ENCODE measurements around the gene MUTYH.
"Not testable (repeated sequence)": the region's sequence is repeated elsewhere in the genome, so short reads cannot be mapped to it uniquely, and the experiment has no call there.

Gene MUTYH

DNA sequence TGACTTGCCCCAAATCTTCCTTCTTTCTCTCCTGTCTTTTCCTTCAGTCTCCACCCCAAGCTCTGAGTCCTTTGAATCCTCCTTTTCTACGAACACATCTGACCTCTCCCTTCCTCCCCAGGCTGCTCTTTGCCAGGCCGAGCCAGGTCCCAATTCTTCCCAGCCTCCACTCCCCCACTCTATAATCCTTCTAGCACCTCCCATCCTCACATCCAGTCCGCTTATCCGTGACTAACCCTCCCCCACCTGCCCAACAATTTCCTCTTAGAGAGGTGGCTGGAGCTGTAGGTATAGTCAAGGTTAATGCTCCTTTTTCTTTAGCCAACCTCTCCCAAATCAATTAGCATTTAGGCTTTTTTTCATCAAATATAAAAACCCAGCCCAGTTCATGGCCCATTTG lies 23.1 kb downstream of the MUTYH start:
- DNase-seq = no peak

DNA sequence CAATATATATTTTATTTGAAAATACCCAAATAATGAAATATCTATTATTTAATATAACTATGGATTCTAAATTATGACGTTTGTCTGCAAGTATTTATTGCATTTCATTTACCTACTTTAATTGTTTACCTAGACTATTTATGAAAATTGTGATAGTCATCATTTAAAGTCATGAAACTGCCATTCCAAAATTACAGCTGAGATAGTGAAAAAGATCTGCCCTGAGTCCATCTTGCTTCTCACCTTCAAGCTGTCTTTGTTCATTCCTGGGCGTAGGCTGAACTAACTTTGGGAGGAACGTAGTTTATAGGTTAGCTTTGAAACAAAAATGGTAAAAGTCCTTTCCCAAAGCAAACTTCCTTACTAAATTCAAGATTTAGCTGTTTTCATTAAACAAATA lies 26.0 kb downstream of the MUTYH start:
- DNase-seq = no peak

DNA sequence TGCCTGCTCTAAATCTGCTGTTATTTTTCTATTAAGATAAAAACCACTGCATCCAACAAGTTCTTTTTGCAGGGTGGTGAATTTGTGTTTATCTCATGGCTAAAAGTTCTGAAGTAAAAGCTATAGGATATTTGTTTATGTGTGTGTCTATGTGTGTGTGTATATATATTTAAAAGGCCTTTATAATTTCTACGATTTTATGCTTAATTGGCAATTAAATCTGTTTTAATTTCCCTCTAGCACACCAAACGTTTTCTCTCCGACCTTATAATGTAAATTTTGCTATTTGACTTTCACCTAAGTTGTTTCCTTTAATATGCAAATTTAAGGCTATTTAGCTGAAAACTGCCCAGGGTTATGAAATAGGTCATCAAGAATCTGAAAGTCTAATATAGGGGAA lies 33.3 kb downstream of the MUTYH start:
- no peak for DNase-seq

DNA sequence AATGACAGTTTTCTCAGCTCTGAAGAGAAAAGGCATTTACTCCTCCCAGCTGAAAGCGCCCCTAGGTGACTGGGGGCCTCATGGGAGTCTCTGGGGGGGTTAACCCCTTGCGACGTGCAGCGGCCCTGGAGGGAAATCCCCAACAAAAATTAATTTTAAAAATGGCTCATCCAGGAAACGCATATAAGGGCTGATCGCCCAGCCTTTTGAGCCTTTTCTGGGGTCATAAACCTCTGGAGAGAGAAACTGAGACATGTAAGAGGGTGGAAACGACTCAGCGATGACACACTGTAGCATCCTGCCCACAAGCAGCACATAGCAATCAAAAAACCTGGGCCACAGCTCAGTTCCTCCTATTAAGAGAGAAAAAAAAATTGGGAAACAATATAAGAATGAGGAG lies 33.9 kb downstream of the MUTYH start:
- no peak for DNase-seq

DNA sequence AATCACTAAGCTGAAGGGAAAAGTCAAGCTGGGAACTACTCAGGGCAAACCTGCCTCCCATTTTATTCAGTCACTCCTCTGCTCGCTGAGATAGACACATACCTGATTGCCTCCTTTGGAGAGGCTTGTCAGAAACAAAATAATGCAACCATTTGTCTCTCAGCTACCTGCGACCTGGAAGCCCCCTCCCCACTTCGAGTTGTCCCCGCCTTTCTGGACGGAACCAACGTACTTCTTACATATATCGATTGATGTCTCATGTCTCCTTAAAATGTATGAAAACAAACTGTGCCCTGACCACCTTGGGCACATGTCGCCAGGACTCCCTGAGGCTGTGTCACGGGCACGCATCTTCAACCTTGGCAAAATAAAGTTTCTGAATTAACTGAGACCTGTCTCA lies 35.0 kb downstream of the MUTYH start:
- DNase-seq = no peak

DNA sequence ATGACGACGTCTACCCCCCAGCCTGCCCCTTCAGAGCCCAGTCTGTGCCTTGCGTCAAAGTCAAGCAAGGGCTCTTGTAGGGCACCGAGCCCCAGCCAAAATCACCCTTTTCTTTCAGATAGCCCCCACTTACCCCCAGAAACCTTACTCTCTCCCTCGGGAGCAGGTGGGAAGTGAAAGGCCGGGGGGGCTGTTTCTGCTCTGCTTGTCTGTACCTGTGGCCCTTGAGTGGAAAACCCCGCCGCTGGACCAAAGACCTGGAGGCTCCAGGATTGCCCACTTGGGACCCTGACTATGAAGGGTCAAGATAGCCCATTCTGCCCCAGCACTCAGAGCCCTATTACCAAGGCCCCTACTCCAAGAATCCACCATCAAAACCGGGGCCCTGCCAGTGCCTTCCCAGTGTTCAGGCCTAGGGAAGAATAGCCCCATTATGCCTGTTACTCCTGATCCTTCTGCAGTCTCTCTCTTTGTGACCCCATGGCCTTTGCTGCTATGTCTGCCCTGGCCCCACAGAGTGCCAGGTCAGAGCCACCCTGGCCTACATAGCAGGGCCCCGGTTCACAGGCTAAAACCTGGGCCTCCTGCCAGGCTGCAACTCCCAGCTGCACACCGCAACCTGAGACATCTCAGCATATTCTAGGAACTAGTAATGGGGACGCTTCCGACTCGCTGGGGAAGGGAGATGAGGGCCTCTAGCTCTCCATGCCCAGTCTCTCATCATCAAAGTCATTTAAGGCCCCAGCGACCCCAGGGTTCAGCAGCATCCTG lies 35.7 kb downstream of the MUTYH start:
- no peak for DNase-seq

DNA sequence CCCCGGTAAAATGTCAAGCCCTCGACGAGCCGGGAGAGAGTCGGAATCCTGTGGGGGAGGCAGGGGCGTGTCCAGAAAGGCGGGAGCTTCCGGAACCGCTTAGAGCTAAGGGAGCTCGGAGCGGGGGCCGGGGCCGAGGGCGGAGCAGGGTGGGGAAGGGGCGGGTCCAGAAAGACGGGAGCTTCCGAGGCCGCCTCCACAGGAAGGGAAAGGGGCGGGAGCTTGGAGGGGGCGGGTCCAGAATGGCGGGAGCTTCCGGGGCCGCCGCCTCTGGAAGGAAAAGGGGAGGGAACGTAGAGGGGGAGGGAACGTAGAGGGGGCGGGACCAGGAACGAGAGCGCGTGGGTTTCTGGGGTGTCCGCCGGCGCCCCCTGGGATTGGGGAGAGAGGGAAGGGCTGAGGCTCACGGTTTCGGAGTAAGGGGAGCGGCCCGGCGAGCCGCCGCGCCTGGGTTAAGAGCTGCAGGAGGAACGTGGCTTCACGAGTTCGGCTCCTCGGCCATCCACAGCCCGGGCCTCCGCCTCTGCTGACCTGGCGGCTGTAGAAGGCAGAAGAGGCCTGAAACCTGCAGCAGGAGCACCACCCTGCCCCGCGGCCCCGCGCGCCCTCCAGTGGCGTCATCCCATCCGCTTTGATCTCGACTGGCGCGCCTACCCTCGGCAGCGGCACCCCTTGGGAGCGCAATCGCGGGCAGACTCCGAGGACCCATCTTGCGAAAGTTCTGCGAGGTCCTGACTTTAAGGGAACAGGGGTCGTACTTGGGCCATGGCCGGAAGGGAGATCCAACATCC lies 36.5 kb downstream of the MUTYH start:
- peak; percentile 98 to 99 for DNase-seq

DNA sequence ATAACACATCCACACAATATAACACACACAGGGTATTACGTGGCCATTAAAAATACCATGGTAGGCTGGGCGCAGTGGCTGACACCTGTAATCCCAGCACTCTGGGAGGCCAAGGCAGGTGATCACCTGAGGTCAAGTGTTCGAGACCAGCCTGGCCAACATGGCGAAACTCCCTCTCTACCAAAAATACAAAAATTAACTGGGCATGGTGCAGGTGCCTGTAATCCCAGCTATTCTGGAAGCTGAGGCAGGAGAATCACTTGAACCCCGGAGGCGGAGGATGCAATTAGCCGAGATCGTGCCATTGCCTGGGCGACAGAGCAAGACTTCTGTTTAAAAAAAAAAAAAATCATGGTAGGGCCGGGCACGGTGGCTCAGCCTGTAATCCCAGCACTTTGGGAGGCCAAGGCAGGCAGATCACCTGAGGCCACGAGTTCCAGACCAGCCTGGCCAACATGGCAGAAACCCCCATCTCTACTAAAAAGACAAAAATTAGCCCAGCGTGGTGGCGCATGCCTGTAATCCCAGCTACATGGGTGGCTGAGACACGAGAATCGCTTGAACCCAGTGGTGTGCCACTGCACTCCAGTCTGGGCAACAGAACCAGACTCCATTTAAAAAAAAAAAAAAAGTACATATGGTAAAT lies 37.6 kb downstream of the MUTYH start:
- no peak for DNase-seq

DNA sequence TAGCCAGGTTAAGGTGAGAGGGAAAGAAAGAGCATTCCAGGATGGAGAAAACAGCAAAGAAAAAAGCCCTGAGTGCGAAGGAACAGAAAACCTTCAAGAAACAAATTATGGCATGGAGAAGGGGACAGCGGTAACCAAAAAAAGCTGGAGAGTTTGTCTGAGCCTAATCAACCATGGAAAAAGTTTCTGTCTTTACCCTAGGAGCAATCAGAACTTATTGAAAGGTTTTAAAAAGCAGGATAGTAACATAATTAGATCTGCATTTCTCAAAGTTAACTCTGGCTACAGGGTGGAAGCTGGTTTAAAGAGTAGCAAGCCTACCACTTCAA lies 39.6 kb downstream of the MUTYH start:
- no peak for DNase-seq

DNA sequence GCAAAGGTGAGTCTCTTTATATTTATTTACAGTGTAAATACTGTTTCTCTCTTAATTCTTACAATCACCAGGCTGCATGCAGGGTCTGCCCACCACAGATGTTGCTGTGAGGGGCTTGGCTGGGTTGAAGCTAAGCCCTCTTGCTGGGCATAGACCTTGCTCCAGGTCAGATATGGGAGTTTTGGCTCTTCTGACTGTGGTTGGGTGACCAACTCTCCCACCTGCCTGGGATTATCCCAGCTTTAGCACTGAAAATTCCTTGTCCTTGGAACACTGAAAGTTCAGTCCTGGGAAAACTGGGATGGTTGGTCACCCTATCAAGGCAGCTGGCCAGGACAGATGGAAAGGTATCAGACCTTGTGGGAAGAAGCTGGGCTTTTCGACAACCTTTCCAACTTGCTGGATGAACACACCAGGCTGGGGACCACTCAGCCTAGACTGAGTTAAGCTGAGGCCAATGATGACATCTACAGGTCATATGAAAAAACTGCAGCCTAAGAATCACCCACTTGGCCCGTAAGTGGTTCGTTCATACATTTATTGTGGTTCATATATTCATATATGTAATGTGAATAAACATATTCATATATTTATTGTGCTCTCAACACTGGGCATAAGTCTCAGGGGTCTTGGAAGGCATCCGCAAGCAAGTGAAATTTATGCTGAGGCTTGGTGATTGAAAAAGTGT lies 40.1 kb downstream of the MUTYH start:
- DNase-seq = peak; percentile 33 to 40

DNA sequence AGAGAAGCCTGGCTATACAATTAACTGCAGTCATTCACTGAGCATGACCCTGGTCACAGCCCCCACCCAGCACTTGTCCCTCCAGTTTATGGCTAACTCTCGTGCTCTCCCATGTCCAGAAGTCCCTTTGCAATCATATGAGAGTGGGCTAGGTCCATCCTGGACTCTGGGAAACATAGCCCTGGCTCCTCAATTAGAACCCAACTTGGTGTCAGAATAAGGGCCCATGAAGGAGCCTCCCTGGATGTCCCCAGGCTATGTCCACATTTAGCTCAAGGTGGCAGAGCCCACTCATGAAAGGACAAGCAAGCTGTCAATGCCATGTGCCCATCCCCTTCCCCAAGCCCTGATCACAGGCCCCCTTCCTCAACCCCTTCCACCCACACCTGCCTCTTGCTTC lies 40.9 kb downstream of the MUTYH start:
- DNase-seq = no peak

DNA sequence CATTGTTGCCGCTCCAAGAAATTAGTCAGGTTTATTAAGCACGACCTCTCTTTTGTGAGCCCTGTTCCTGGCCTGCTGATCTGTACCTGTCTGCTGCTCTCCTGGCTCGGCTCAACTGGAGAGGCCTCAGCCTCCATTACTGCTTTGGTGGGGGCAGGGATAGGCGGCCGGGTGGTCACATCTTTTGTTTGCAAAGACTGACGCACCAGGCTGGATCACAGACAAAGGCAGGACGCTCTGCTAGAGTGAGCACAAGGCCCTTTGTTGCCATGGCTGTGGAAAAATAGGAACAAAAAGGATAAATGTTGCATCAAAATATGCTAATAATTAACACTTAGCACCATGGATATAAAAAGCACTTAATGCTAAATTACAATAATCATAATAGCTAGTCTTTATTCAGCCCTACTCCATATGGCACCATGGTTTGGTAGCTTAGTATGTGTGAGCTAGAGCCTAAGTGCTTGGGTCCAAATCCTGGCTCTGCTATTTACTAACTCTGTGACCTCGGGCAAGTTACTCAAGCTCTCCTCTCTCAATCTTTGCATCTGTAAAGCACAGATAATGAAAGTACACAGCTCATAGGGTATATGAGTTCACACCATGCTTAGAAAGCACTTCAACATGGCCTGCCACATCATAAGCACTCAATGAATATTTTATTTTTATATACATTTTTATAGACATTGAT lies 42.4 kb downstream of the MUTYH start:
- DNase-seq = no peak

DNA sequence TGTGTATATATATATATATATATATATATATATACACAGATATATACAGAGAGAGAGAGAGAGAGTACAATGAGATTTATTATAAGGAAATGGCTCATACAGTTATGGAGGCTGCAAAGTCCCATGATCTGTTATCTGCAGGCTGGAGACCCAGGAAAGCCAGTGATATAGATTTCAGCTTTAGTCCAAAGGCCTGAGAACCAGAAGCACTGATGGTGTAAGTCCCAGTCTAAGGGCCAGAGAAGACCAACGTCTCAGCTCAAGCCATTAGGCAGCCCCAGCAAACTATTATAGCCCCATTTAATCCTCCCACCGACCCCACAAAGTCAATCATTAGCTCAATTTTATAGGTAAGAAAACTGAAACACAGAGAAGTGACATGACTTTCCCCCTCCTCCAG lies 48.5 kb downstream of the MUTYH start:
- no peak for DNase-seq

DNA sequence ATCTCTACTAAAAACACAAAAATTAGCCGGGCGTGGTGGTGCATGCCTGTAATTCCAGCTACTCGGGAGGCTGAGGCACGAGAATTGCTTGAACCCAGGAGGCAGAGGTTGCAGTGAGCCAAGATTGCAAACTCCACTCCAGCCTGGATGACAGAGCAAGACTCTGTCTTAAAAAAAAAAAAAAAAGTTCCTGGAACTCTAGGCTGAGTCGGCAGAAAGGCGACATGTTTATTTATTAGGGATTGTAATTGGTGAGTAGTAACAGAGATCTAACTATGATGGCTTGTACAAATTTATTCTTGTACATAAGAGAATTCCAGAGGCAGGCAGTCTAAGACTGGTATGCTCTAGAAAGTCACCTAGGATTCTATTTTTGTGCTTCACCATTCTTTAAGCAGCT lies 49.2 kb downstream of the MUTYH start:
- not testable (repeated sequence) for DNase-seq

DNA sequence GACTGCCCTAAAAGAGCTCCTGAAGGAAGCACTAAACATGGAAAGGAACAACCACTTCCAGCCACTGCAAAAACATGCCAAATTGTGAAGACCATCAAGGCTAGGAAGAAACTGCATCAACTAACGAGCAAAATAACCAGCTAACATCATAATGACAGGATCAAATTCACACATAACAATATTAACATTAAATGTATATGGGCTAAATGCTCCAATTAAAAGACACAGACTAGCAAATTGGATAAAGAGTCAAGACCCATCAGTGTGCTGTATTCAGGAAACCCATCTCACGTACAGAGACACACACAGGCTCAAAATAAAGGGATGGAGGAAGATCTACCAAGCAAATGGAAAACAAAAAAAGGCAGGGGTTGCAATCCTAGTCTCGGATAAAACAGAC lies 53.7 kb downstream of the MUTYH start:
- not testable (repeated sequence) for DNase-seq

DNA sequence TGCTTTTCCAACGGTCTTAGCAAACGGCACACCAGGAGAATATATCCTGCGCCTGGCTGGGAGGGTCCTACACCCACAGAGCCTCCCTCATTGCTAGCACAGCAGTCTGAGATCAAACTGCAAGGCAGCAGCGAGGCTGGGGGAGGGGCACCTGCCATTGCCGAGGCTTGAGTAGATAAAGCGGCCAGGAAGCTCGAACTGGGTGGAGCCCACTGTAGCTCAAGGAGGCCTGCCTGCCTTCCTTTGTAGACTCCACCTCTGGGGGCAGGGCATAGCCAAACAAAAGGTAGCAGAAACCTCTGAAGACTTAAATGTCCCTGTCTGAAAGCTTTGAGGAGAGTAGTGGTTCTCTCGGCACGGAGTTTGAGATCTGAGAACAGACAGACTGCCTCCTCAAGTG lies 55.4 kb downstream of the MUTYH start:
- DNase-seq = not testable (repeated sequence)

DNA sequence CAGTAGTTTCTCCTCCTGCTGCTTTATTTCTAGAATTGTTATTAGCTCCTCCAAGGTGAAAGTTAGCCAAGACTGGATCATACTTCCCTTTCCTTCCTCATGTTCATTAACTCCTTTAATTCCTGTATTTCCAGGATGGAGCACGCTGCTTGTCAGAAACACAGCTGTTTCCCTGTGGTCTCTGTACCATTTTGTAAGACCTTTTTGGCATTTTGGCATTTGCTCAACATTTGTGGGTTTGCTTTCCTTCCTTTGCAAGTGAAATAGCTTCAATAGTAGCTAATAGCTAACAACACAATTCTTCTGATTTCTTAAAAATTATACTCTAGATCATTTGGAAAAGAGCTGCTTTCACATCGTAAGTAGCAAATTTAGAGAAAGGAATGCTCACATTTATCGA lies 57.9 kb downstream of the MUTYH start:
- no peak for DNase-seq

All from activated CD4-positive, alpha-beta T cell treated with anti-CD3 and anti-CD28 coated beads for 4 hours (primary cell).